Caki2 (cell line): ENCODE data around the gene LHX8. TPM values are rescaled to one million over a fixed set of nuclear protein-coding genes. Genes with fewer than 3 reads are reported as not detected.
"Not testable (repeated sequence)": the region's sequence is repeated elsewhere in the genome, so short reads cannot be mapped to it uniquely, and the experiment has no call there.

Experiments
- DNase-seq: peaks from one replicate; pipeline ENCODE4 v3.0.0-alpha.2; 2015; ENCODE audit warnings: low read depth
- in situ Hi-C: cut with HindIII; loops from 2 replicates; pipeline ENCODE4 v1.10.0; 2016; ENCODE audit warnings: low sequenced_read_pairs, low pct_unique_long_range_greater_than_20kb, mixed read lengths
- total RNA-seq: library from RNA; depleted of rRNA; stranded (reverse); fragments of >200 nt; shearing (Covaris generic); gene quantifications from 2 replicates; pipeline ENCODE4 v1.2.3, GENCODE V29; 2014; ENCODE audit warnings: low replicate concordance

Gene LHX8
- total RNA-seq, 1 experiment from 2014 or later: not detected

GRCh38 chr1:75181214-75181955 is 47.2 kb downstream of the LHX8 start:
- DNase-seq: not testable (repeated sequence)

GRCh38 chr1:75188892-75189291 is 54.7 kb downstream of the LHX8 start:
- in situ Hi-C loops: no loop called here
- no peak for DNase-seq

More at GRCh38 chr1:75181214-75181955, 47.2 kb downstream of the LHX8 start:
- in situ Hi-C loops: not testable (repeated sequence)

GRCh38 chr1:75198163-75198562 is 64.0 kb downstream of the LHX8 start:
- in situ Hi-C loops: no loop called here
- DNase-seq: no peak

- DNase-seq: no peak
- in situ Hi-C loops: no loop called here
Observed at GRCh38 chr1:75198761-75199160, 64.6 kb downstream of the LHX8 start.

- in situ Hi-C loops: no loop called here
Observed at GRCh38 chr1:75202751-75203150, 68.6 kb downstream of the LHX8 start.

GRCh38 chr1:75203415-75204277 is 69.5 kb downstream of the LHX8 start:
- in situ Hi-C loops: no loop called here
- peak; percentile 29 for DNase-seq

More at GRCh38 chr1:75202751-75203150, 68.6 kb downstream of the LHX8 start:
- no peak for DNase-seq

- in situ Hi-C loops: no loop called here
- DNase-seq: no peak
Observed at GRCh38 chr1:75208862-75209261, 74.7 kb downstream of the LHX8 start.
